ENCODE data around the gene EDAR. TPM values are rescaled to one million over a fixed set of nuclear protein-coding genes. Genes with fewer than 3 reads are reported as not detected.
A peak's percentile ranks its signal among the peaks of the same experiment; 100 is the strongest.

Gene EDAR
- total RNA-seq, 6 experiments from 2014 or later = not detected

DNA sequence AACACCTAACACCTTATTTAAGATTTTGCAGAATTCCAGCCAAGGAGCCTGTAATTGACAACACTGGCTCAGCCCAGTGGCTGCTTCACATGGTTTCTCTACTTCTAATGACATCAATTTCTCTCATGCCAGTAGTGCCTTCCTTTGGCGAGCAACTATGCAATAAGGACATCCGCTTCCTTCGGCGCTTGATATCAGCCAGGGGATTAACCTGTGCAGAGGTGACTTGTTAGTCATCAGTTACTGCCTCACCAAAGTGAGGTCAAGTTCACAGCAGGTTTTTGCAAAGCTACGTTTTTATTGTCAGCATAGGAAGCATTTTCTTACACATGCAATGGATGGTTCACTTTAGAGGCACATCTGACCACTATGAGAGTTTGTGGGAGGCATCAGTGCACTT lies 24.0 kb upstream of the EDAR start:
- Mint-ChIP-seq H3K4me3 (no peak overlapping the region), H3K36me3 (ENCODE audit: low read depth) (no peaks in the 10 kb centered on the region), H3K4me1 (ENCODE audit: low read depth) (peaks cover 16% of the 10 kb centered on the region), H3K27ac (no peak overlapping the region), H3K27me3 (ENCODE audit: insufficient read depth) (peaks cover 39% of the 10 kb centered on the region), H3K9me3 (no peaks in the 10 kb centered on the region)
- TF ChIP-seq, protein P1, sequence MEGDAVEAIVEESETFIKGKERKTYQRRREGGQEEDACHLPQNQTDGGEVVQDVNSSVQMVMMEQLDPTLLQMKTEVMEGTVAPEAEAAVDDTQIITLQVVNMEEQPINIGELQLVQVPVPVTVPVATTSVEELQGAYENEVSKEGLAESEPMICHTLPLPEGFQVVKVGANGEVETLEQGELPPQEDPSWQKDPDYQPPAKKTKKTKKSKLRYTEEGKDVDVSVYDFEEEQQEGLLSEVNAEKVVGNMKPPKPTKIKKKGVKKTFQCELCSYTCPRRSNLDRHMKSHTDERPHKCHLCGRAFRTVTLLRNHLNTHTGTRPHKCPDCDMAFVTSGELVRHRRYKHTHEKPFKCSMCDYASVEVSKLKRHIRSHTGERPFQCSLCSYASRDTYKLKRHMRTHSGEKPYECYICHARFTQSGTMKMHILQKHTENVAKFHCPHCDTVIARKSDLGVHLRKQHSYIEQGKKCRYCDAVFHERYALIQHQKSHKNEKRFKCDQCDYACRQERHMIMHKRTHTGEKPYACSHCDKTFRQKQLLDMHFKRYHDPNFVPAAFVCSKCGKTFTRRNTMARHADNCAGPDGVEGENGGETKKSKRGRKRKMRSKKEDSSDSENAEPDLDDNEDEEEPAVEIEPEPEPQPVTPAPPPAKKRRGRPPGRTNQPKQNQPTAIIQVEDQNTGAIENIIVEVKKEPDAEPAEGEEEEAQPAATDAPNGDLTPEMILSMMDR (IDR thresholded peaks at IDR 0.05) = no peak
- no peak for DNase-seq

DNA sequence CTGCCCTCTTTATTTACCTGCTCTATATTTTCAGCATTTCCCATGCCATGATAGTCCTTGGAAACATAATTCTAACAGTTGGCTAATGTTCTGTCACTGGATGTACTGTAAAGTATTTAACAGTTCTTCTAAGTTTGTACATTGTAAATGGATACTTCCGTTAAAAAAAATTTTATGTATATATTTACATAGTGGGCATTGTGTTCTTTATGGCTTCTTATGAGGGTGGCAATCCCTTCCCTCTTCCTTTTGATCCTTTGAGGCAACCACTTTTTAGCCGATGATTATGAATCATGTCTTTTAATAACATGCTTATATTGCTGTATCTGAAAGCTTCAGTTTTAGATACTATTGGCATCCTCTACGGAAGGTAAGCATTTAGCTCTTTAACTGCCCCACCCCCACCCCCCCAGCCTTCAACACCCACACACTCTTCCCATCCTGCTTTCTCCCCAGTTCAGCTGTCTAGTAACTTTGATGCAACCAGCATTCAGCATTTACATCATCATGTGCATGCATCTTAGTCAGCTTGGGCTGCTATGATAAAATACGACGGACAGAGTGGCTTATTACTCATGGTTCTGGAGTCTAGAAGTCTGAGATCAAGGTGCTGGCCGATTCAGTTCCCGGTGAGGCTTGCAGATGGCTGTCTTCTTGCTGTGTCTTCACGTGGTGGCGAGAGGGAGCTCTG lies 21.0 kb upstream of the EDAR start:
- H3K9me3 Mint-ChIP-seq = no peaks in the 10 kb centered on the region
- peaks cover 16% of the 10 kb centered on the region for H3K4me1 Mint-ChIP-seq (ENCODE audit: low read depth)
- TF ChIP-seq, protein P1 (IDR thresholded peaks at IDR 0.05) = no peak
- H3K4me3 Mint-ChIP-seq = no peak overlapping the region
- peaks cover 44% of the 10 kb centered on the region for H3K27me3 Mint-ChIP-seq (ENCODE audit: insufficient read depth)
- no peaks in the 10 kb centered on the region for H3K36me3 Mint-ChIP-seq (ENCODE audit: low read depth)
- H3K27ac Mint-ChIP-seq = no peak overlapping the region
- peak; percentile 68 for DNase-seq

- Mint-ChIP-seq H3K9me3 (no peaks in the 10 kb centered on the region), H3K4me1 (ENCODE audit: low read depth) (peaks cover 16% of the 10 kb centered on the region), H3K27me3 (ENCODE audit: insufficient read depth) (peaks cover 42% of the 10 kb centered on the region), H3K27ac (no peak overlapping the region), H3K36me3 (ENCODE audit: low read depth) (no peaks in the 10 kb centered on the region), H3K4me3 (no peak overlapping the region)
- no peak for DNase-seq
- TF ChIP-seq, protein P1 (IDR thresholded peaks at IDR 0.05) = no peak
Observed at GRCh38 chr2:109006971-109007370, 18.0 kb upstream of the EDAR start.

DNA sequence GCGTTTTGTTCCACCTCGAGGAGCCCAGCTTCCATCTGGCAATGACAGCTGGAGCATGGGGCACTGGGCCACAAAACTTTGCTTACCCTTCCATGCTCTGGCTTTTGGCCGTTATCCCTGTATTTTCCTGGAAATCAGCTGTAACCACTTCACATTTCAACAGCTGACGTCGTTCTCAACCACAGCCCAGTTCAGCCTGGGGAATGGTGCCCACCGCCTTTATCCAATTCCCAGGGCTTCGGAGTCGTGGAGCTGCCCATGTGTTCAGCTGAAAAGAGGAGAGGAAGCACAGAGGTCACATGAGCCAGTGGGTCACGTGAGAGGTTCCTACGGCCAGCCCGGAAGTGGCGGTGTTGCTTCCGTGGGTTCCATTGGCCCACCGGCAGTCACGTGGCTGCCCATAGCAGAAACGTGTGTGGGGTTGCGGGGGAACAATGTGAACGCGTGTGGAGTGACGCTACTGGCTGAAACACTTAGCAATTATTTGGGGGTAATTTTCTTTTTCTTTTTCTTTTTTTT lies 16.7 kb upstream of the EDAR start:
- H3K4me1 Mint-ChIP-seq (ENCODE audit: low read depth) = peaks cover 13% of the 10 kb centered on the region
- H3K27me3 Mint-ChIP-seq (ENCODE audit: insufficient read depth) = peaks cover 36% of the 10 kb centered on the region
- no peak for DNase-seq
- TF ChIP-seq, protein P1 (IDR thresholded peaks at IDR 0.05) = no peak
- no peaks in the 10 kb centered on the region for H3K9me3 Mint-ChIP-seq
- H3K36me3 Mint-ChIP-seq (ENCODE audit: low read depth) = no peaks in the 10 kb centered on the region
- H3K27ac Mint-ChIP-seq = no peak overlapping the region
- no peak overlapping the region for H3K4me3 Mint-ChIP-seq

- H3K27ac Mint-ChIP-seq = no peak overlapping the region
- no peak overlapping the region for H3K4me3 Mint-ChIP-seq
- H3K9me3 Mint-ChIP-seq = no peaks in the 10 kb centered on the region
- H3K36me3 Mint-ChIP-seq (ENCODE audit: low read depth) = no peaks in the 10 kb centered on the region
- H3K4me1 Mint-ChIP-seq (ENCODE audit: low read depth) = 0 out of 2 replicates have a peak, but pooled peaks cover 12% of the 10 kb centered on the region
- H3K27me3 Mint-ChIP-seq (ENCODE audit: insufficient read depth) = peaks cover 52% of the 10 kb centered on the region
- TF ChIP-seq, protein P1 (IDR thresholded peaks at IDR 0.05) = no peak
- no peak for DNase-seq
Observed at GRCh38 chr2:109001201-109001600, 12.2 kb upstream of the EDAR start.
